NCI-H526 (cell line): ENCODE results near the gene ZNF839.

Source experiments
- DNase-seq, 2 experiments: peaks; one replicate each; lab custom pipeline; 2025; lab: John Stamatoyannopoulos, UW

Gene ZNF839

GRCh38 chr14:102387086-102387485 is 67.5 kb downstream of the ZNF839 start:
- no peak for DNase-seq

DNA sequence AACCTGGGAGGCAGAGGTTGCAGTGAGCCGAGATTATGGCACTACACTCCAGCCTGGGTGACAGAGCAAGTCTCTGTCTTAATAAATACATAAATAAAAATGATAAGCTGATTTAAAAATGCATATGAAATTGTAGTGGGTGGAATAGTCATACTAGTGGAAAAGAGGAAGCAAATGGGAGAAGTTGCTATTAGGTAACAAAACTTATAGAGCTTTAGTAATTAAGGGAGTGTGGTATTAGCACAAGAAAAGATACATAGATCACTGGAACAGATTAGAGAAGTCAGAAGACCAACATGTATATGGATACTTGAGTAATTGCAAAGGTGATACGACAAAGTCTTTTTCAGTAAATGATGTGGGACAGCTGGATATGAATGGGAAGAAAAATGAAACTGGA is 69.7 kb downstream of the ZNF839 start:
- DNase-seq = no peak

DNA sequence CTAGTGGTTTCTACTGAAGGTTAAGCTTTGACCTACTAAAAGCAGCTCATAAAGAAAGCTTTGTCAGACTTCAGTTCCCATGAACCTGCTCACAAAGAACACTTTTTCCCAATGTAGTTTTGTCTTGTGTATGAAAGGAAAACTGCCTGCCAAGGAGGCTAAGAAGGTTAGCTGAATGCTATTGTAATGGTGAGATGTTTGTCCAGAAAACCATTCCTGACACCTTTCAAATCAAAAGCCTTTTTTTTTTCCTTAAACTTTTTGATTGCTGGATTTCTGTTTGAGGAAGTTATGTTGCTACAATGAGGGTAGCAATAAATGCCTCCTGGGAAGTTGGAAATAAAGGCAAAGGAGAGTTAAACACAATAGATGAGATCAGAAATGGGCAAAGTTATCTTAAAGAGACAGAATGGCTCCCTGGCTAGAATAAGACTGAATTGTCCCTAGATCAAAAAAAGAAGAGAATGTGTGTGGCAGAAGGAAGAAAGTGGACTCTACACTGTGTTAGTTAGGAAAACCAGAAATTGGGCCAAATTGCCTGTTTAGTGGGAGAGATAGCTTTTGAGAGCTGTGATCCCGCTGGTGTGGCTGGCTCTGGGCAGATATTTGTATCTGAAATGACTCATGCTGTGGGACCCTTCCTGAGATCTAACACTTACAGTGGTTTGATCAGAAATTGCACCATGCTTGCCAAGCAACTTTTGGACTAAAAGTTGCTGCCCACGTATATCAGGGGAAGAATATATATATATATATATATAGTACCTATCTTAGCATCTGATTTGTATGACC is 70.7 kb downstream of the ZNF839 start:
- no peak for DNase-seq
